Right lobe of liver (tissue), 6 donors: Measurements from ENCODE around the gene KRT71. TPM values are rescaled to one million over a fixed set of nuclear protein-coding genes. Genes with fewer than 3 reads are reported as not detected.
A peak's percentile ranks its signal among the peaks of the same experiment; 100 is the strongest.

Experiments used
- ATAC-seq, 4 donors: fragments of 200-7000 bp; cut with Tn5 transposase; one replicate each; pipeline ENCODE4 v1.9.1; 2020; ENCODE audit warnings: mild to moderate bottlenecking in 4 of 4, moderate library complexity in 4 of 4
- DNase-seq, 3 donors: peaks; one replicate each; pipeline ENCODE4 v3.0.0-alpha.2; 2020
- H3K27ac ChIP-seq, 3 donors: fragments of 200-600 bp; one replicate each; pipeline ENCODE4 v1.8.0; 2022
- H3K27me3 ChIP-seq, 2 donors: fragments of 200-600 bp; one replicate each; pipeline ENCODE4 v1.8.0; 2022
- H3K36me3 ChIP-seq, 4 donors: fragments of 200-600 bp; sonication (generic) in 1 of 4; one replicate each; pipeline versions ENCODE4 v1.5.1 to v1.8.0; 2017 to 2022; ENCODE audit warnings: control low read depth in 1 of 4
- H3K4me1 ChIP-seq, 4 donors: fragments of 200-600 bp; sonication (generic) in 1 of 4; one replicate each; pipeline versions ENCODE4 v1.5.1 to v1.8.0; 2017 to 2022; ENCODE audit warnings: control low read depth in 1 of 4
- H3K4me3 ChIP-seq, 3 donors: fragments of 200-600 bp; one replicate each; pipeline ENCODE4 v1.8.0; 2022
- H3K9me3 ChIP-seq, 4 donors: fragments of 200-600 bp; sonication (generic) in 1 of 4; one replicate each; pipeline versions ENCODE4 v1.5.1 to v1.8.0; 2017 to 2022; ENCODE audit warnings: control low read depth in 1 of 4
- POLR2A ChIP-seq: fragments of 450-650 bp; IDR thresholded peaks from one replicate; pipeline ENCODE4 v1.6.1; 2017; ENCODE audit warnings: antibody characterized with exemption, mild to moderate bottlenecking
- WGBS: methylation state at CpG from one replicate; pipeline ENCODE4 v1.1.6; 2018; ENCODE audit warnings: low coverage, low lambda C conversion rate; ENCODE audit not compliant: insufficient coverage; ENCODE audit errors: missing lambda C conversion rate; 5-methylcytosine and 5-hydroxymethylcytosine counted together
- intact Hi-C, 2 donors: fragments of 100-400 bp; cut with DNase I; formaldehyde crosslinking; loops; one replicate each; pipeline versions ENCODE4 v1.11.2 to v1.14.1; 2022
- total RNA-seq, 6 experiments: library from RNA; depleted of rRNA in 2 of 6; stranded (reverse); fragments of >200 nt in 2 of 6; fragmentation: NEBNext Ultra II Directional in 3 of 6; extraction: Animal tissue kit (Norgen Biotek cat#: 25700) in 3 of 6; gene quantifications; one replicate each; pipeline versions ENCODE4 v1.1.0 to v1.2.4, GENCODE V29; 2016 to 2023
- TF ChIP-seq, protein P1 (sequence below), 4 donors: fragments of 200-600 bp in 3 of 4; fragments of 450-650 bp in 1 of 4; IDR thresholded peaks; one replicate each; pipeline versions ENCODE4 v1.5.1 to v1.8.0; 2016 to 2022; ENCODE audit warnings: antibody characterized with exemption in 4 of 4, mild to moderate bottlenecking in 2 of 4
- donor health status: DM: no; HTN: yes; CAD: no.
- donor health status: DM: no; HTN: no; CAD: no.
- donor health status: DM: no; HTN: no; CAD: no.
- donor health status: DM: no; HTN: yes; CAD: no.
- donor health status: DM: no; HTN: yes; CAD: no.

KRT71 gene
- total RNA-seq, 6 experiments from 2014 or later: not detected

- H3K36me3 ChIP-seq: no peaks in the 10 kb centered on the region
- intact Hi-C loops: no loop called here
- no peaks in the 10 kb centered on the region for H3K9me3 ChIP-seq
- H3K4me1 ChIP-seq: no peaks in the 10 kb centered on the region
- DNase-seq (peak in 1 of 3 donors; percentile 5), ATAC-seq (no peak)
- no peak overlapping the region for H3K4me3 ChIP-seq
- WGBS: 17% methylated on average over 1 of the region's 1 CpG
- H3K27ac ChIP-seq: no peak overlapping the region
- H3K27me3 ChIP-seq: no peaks in the 10 kb centered on the region
- TF ChIP-seq, protein P1, sequence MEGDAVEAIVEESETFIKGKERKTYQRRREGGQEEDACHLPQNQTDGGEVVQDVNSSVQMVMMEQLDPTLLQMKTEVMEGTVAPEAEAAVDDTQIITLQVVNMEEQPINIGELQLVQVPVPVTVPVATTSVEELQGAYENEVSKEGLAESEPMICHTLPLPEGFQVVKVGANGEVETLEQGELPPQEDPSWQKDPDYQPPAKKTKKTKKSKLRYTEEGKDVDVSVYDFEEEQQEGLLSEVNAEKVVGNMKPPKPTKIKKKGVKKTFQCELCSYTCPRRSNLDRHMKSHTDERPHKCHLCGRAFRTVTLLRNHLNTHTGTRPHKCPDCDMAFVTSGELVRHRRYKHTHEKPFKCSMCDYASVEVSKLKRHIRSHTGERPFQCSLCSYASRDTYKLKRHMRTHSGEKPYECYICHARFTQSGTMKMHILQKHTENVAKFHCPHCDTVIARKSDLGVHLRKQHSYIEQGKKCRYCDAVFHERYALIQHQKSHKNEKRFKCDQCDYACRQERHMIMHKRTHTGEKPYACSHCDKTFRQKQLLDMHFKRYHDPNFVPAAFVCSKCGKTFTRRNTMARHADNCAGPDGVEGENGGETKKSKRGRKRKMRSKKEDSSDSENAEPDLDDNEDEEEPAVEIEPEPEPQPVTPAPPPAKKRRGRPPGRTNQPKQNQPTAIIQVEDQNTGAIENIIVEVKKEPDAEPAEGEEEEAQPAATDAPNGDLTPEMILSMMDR (IDR thresholded peaks at IDR 0.05): no peak
- TF ChIP-seq POLR2A: no peak
These were observed 17.4 kb downstream of the KRT71 start for GRCh38 chr12:52535574-52535973.

- Histone ChIP-seq H3K27me3 (no peaks in the 10 kb centered on the region), H3K4me1 (no peaks in the 10 kb centered on the region), H3K9me3 (no peaks in the 10 kb centered on the region), H3K27ac (no peak overlapping the region), H3K4me3 (no peak overlapping the region), H3K36me3 (no peaks in the 10 kb centered on the region)
- DNase-seq (no peak), ATAC-seq (no peak)
- TF ChIP-seq POLR2A: no peak
- TF ChIP-seq, protein P1 (IDR thresholded peaks at IDR 0.05): peak in 1 of 4 donors; percentile 32
- WGBS: 70% methylated on average over 5 of the region's 5 CpGs
- intact Hi-C loops: no loop called here
These were observed 18.5 kb downstream of the KRT71 start for GRCh38 chr12:52534482-52534881.

GRCh38 chr12:52533686-52534470 lies 19.1 kb downstream of the KRT71 start:
- no peak for ATAC-seq
- DNase-seq: peak in 1 of 3 donors; percentile 38
- Histone ChIP-seq H3K4me3 (no peak overlapping the region), H3K4me1 (no peaks in the 10 kb centered on the region), H3K27ac (no peak overlapping the region), H3K36me3 (no peaks in the 10 kb centered on the region), H3K27me3 (no peaks in the 10 kb centered on the region), H3K9me3 (no peaks in the 10 kb centered on the region)
- 48% methylated on average over 2 of the region's 10 CpGs for WGBS
- TF ChIP-seq POLR2A: no peak
- TF ChIP-seq, protein P1 (IDR thresholded peaks at IDR 0.05): no peak
- intact Hi-C loops: no loop called here

- ATAC-seq (no peak), DNase-seq (peak in 1 of 3 donors; percentile 28)
- intact Hi-C loops: no loop called here
- Histone ChIP-seq H3K27ac (no peak overlapping the region), H3K4me3 (no peak overlapping the region), H3K9me3 (no peaks in the 10 kb centered on the region), H3K36me3 (no peaks in the 10 kb centered on the region), H3K4me1 (no peaks in the 10 kb centered on the region), H3K27me3 (no peaks in the 10 kb centered on the region)
- TF ChIP-seq POLR2A: no peak
- 40% methylated on average over 2 of the region's 4 CpGs for WGBS
These were observed 20.3 kb downstream of the KRT71 start for GRCh38 chr12:52532636-52533035.

GRCh38 chr12:52531566-52532300 lies 21.2 kb downstream of the KRT71 start:
- 53% methylated on average over 9 of the region's 18 CpGs for WGBS
- no peak for TF ChIP-seq POLR2A
- TF ChIP-seq, protein P1 (IDR thresholded peaks at IDR 0.05): no peak
- no peaks in the 10 kb centered on the region for H3K36me3 ChIP-seq
- DNase-seq (no peak), ATAC-seq (peak; percentile 17 to 54 (median 47))
- intact Hi-C loops: no loop called here
- no peak overlapping the region for H3K27ac ChIP-seq
- no peaks in the 10 kb centered on the region for H3K27me3 ChIP-seq
- no peaks in the 10 kb centered on the region for H3K9me3 ChIP-seq
- H3K4me3 ChIP-seq: no peak overlapping the region
- H3K4me1 ChIP-seq: no peaks in the 10 kb centered on the region
